ENCODE results near the gene REN. TPM values are rescaled to one million over a fixed set of nuclear protein-coding genes. Genes with fewer than 3 reads are reported as not detected.

The REN gene
- total RNA-seq, 3 donors from 2014 or later (not counting 1 experiment from before 2014, with no cell fraction given): not detected

- Histone ChIP-seq H3K4me3 (ENCODE audit: low read length) (no peak overlapping the region), H3K27ac (ENCODE audit: low read length) (no peak overlapping the region), H3K4me1 (ENCODE audit: control insufficient read depth, insufficient read depth, low read length) (no peaks in the 10 kb centered on the region), H3K36me3 (ENCODE audit: control insufficient read depth, insufficient read depth, low read length) (no peaks in the 10 kb centered on the region), H3K27me3 (ENCODE audit: control insufficient read depth, insufficient read depth, low read length) (no peaks in the 10 kb centered on the region), H3K9me3 (ENCODE audit: control insufficient read depth, insufficient read depth, low read length) (peaks cover 29% of the 10 kb centered on the region)
- no peak for TF ChIP-seq CTCF (IDR thresholded peaks at IDR 0.05)
- Mint-ChIP-seq H3K4me1 (no peaks in the 10 kb centered on the region), H3K36me3 (peaks cover 14% of the 10 kb centered on the region), H3K9me3 (peaks cover 0 to 3% of the 10 kb centered on the region in 2 donors), H3K27me3 (ENCODE audit: low read depth in 2 of 2) (peaks cover 0 to 10% of the 10 kb centered on the region in 2 donors), H3K27ac (no peak overlapping the region), H3K4me3 (no peak overlapping the region)
- DNase-seq (no peak), ATAC-seq (no peak)
- WGBS (ENCODE audit: insufficient coverage): 93% methylated on average over 3 of the region's 3 CpGs
- intact Hi-C loops (cut with micrococcal nuclease): no loop called here
These were observed 4.5 kb upstream of the REN start for GRCh38 chr1:204170494-204171155.

GRCh38 chr1:204169858-204170257, 3.7 kb upstream of the REN start:
- no peaks in the 10 kb centered on the region for H3K4me1 ChIP-seq (ENCODE audit: control insufficient read depth, insufficient read depth, low read length)
- no peaks in the 10 kb centered on the region for H3K36me3 ChIP-seq (ENCODE audit: control insufficient read depth, insufficient read depth, low read length)
- no peak for ATAC-seq
- Mint-ChIP-seq H3K27me3 (ENCODE audit: low read depth in 2 of 2) (peaks cover 0 to 10% of the 10 kb centered on the region in 2 donors), H3K4me1 (no peaks in the 10 kb centered on the region), H3K27ac (no peak overlapping the region), H3K36me3 (peaks cover 14% of the 10 kb centered on the region), H3K9me3 (peaks cover 0 to 3% of the 10 kb centered on the region in 2 donors), H3K4me3 (no peak overlapping the region)
- intact Hi-C loops (cut with micrococcal nuclease): no loop called here
- no peak for DNase-seq
- no peak overlapping the region for H3K4me3 ChIP-seq (ENCODE audit: low read length)
- peaks cover 29% of the 10 kb centered on the region for H3K9me3 ChIP-seq (ENCODE audit: control insufficient read depth, insufficient read depth, low read length)
- H3K27me3 ChIP-seq (ENCODE audit: control insufficient read depth, insufficient read depth, low read length): no peaks in the 10 kb centered on the region
- no peak overlapping the region for H3K27ac ChIP-seq (ENCODE audit: low read length)
- 96% methylated on average over 3 of the region's 4 CpGs for WGBS (ENCODE audit: insufficient coverage)
- no peak for TF ChIP-seq CTCF (IDR thresholded peaks at IDR 0.05)

- Histone ChIP-seq H3K9me3 (ENCODE audit: control insufficient read depth, insufficient read depth, low read length) (peaks cover 23% of the 10 kb centered on the region), H3K36me3 (ENCODE audit: control insufficient read depth, insufficient read depth, low read length) (no peaks in the 10 kb centered on the region), H3K27me3 (ENCODE audit: control insufficient read depth, insufficient read depth, low read length) (no peaks in the 10 kb centered on the region), H3K4me3 (ENCODE audit: low read length) (no peak overlapping the region), H3K27ac (ENCODE audit: low read length) (no peak overlapping the region), H3K4me1 (ENCODE audit: control insufficient read depth, insufficient read depth, low read length) (no peaks in the 10 kb centered on the region)
- Mint-ChIP-seq H3K4me3 (no peak overlapping the region), H3K36me3 (peaks cover 14% of the 10 kb centered on the region), H3K9me3 (peaks cover 0 to 3% of the 10 kb centered on the region in 2 donors), H3K27me3 (ENCODE audit: low read depth in 2 of 2) (peaks cover 0 to 5% of the 10 kb centered on the region in 2 donors), H3K4me1 (no peaks in the 10 kb centered on the region), H3K27ac (no peak overlapping the region)
- intact Hi-C loops (cut with micrococcal nuclease): no loop called here
- no peak for TF ChIP-seq CTCF (IDR thresholded peaks at IDR 0.05)
- ATAC-seq (no peak), DNase-seq (no peak)
- WGBS (ENCODE audit: insufficient coverage): 99% methylated on average over 5 of the region's 5 CpGs
These were observed 1.6 kb upstream of the REN start for GRCh38 chr1:204167730-204168129.
